ENCODE measurements around the gene HSD3B2.

Gene HSD3B2

GRCh38 chr1:119396982-119397381 is 18.0 kb upstream of the HSD3B2 start:
- no peak for DNase-seq

- DNase-seq = no peak
Observed at GRCh38 chr1:119397986-119398385, 17.0 kb upstream of the HSD3B2 start.

GRCh38 chr1:119404736-119405135 is 10.2 kb upstream of the HSD3B2 start:
- no peak for DNase-seq

- DNase-seq = no peak
Observed at GRCh38 chr1:119409731-119410130, 5.2 kb upstream of the HSD3B2 start.

- DNase-seq = no peak
Observed at GRCh38 chr1:119410961-119411360, 4.0 kb upstream of the HSD3B2 start.

GRCh38 chr1:119416006-119416640 is 1.2 kb downstream of the HSD3B2 start:
- no peak for DNase-seq

- DNase-seq = no peak
Observed at GRCh38 chr1:119419109-119419508, 4.2 kb downstream of the HSD3B2 start.

GRCh38 chr1:119420638-119421037 is 5.7 kb downstream of the HSD3B2 start:
- no peak for DNase-seq

- no peak for DNase-seq
Observed at GRCh38 chr1:119422631-119423030, 7.7 kb downstream of the HSD3B2 start.

- DNase-seq = no peak
Observed at GRCh38 chr1:119428991-119429390, 14.0 kb downstream of the HSD3B2 start.

GRCh38 chr1:119429687-119430086 is 14.7 kb downstream of the HSD3B2 start:
- DNase-seq = no peak

- no peak for DNase-seq
Observed at GRCh38 chr1:119430486-119430885, 15.5 kb downstream of the HSD3B2 start.

- no peak for DNase-seq
Observed at GRCh38 chr1:119431836-119432235, 16.9 kb downstream of the HSD3B2 start.

- no peak for DNase-seq
Observed at GRCh38 chr1:119435052-119435451, 20.1 kb downstream of the HSD3B2 start.

- DNase-seq = no peak
Observed at GRCh38 chr1:119438761-119439160, 23.8 kb downstream of the HSD3B2 start.

- no peak for DNase-seq
Observed at GRCh38 chr1:119440721-119441307, 25.9 kb downstream of the HSD3B2 start.

GRCh38 chr1:119442756-119443155 is 27.8 kb downstream of the HSD3B2 start:
- DNase-seq = no peak

GRCh38 chr1:119446321-119446720 is 31.4 kb downstream of the HSD3B2 start:
- no peak for DNase-seq

GRCh38 chr1:119447344-119448126 is 32.6 kb downstream of the HSD3B2 start:
- no peak for DNase-seq

- DNase-seq = no peak
Observed at GRCh38 chr1:119448127-119448511, 33.2 kb downstream of the HSD3B2 start.

- no peak for DNase-seq
Observed at GRCh38 chr1:119449971-119450370, 35.0 kb downstream of the HSD3B2 start.

- no peak for DNase-seq
Observed at GRCh38 chr1:119451158-119451557, 36.2 kb downstream of the HSD3B2 start.

- no peak for DNase-seq
Observed at GRCh38 chr1:119452091-119452490, 37.1 kb downstream of the HSD3B2 start.
